ENCODE results near the gene IVD.

IVD gene

DNA sequence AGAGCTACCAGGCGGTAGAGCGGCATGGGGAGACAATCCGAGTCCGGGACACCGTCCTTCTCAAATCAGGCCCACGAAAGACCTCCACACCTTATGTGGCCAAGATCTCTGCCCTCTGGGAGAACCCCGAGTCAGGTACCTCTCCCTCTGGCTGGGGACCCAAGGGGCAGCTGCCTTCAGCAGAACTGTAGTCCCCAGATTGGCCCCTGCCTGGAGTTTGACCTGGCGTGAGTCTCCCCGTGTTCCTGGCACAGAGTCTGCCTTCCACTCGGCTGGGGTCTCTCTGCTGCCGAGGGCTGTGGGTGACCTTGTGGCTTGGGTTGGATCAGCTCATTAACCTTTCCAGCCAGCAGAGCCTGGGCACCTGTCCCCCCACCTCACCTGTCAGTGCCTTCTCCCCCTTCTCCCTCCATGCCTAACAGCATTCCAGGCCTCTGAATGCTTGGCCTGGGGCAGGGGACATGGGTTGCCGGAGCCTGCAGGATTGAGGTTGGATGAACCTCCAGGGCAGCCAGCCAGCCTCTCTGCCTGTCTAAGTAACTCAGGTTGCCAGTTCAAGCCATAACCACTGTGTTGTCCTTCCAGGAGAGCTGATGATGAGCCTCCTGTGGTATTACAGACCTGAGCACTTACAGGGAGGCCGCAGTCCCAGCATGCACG, 58.4 kb downstream of the IVD start:
- Histone ChIP-seq H3K27me3 (ENCODE audit: control insufficient read depth, insufficient read depth, low read length) (no peaks in the 10 kb centered on the region), H3K9me3 (ENCODE audit: control insufficient read depth, insufficient read depth, low read length) (no peaks in the 10 kb centered on the region), H3K27ac (ENCODE audit: low read depth, low read length) (no peak overlapping the region), H3K4me3 (ENCODE audit: low read depth, low read length) (no peak overlapping the region), H3K9ac (ENCODE audit: low read depth, low read length) (no peak overlapping the region), H3K4me1 (ENCODE audit: control insufficient read depth, insufficient read depth, low read length) (no peaks in the 10 kb centered on the region), H3K36me3 (ENCODE audit: control insufficient read depth, insufficient read depth, low read length) (peaks cover 93% of the 10 kb centered on the region)

DNA sequence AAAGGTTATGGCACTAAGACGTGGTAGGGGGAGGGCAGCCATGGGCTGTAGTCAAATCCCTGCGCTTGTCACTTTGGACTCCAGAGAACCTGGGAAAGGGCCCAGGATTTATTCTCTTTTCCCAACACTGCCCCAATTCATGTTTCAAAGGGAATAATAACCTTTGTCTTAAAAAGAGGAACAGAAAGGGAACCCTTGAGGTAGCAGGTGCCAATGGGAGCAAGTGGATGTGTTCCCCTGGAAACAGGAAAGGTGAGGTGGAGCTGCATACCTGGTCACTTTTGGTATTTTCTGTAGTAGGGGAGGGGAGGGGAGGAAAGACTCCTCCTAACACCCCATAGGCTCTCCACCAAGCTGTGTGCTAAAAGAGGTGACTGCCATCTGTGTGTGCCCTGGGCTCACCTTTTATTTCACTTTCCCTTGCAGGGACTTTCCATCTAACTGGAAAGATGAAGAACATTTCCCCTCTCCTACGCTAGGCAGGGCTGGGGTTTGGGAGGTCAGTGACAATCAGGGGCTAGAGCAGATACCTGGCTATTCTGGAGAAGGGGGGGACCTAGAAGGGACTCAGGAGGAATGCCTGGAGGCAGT, 59.1 kb downstream of the IVD start:
- Histone ChIP-seq H3K36me3 (ENCODE audit: control insufficient read depth, insufficient read depth, low read length) (peaks cover 86% of the 10 kb centered on the region), H3K27me3 (ENCODE audit: control insufficient read depth, insufficient read depth, low read length) (no peaks in the 10 kb centered on the region), H3K27ac (ENCODE audit: low read depth, low read length) (no peak overlapping the region), H3K9ac (ENCODE audit: low read depth, low read length) (no peak overlapping the region), H3K9me3 (ENCODE audit: control insufficient read depth, insufficient read depth, low read length) (no peaks in the 10 kb centered on the region), H3K4me1 (ENCODE audit: control insufficient read depth, insufficient read depth, low read length) (no peaks in the 10 kb centered on the region), H3K4me3 (ENCODE audit: low read depth, low read length) (no peak overlapping the region)

DNA sequence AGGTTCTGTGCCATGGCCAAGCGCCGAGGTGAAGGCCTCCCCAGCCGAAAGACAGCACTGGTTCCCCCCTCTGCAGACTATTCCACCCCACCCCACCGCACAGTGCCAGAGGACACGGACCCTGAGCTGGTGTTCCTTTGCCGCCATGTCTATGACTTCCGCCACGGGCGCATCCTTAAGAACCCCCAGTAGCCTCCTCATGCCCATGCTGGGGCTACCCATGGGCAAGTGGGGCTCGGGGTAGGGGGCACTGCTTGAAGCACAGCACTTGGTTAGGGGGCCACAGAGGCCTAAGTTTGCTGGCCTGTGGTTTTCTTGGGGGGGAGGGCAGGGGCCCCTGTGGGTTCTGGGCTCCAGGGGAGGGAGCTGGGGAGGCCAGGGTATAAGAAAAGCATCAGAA, 60.3 kb downstream of the IVD start:
- Histone ChIP-seq H3K27me3 (ENCODE audit: control insufficient read depth, insufficient read depth, low read length) (no peaks in the 10 kb centered on the region), H3K9ac (ENCODE audit: low read depth, low read length) (no peak overlapping the region), H3K4me3 (ENCODE audit: low read depth, low read length) (no peak overlapping the region), H3K4me1 (ENCODE audit: control insufficient read depth, insufficient read depth, low read length) (peaks cover 6% of the 10 kb centered on the region; the same call in 1 of the 2 replicates), H3K27ac (ENCODE audit: low read depth, low read length) (no peak overlapping the region), H3K36me3 (ENCODE audit: control insufficient read depth, insufficient read depth, low read length) (peaks cover 73% of the 10 kb centered on the region), H3K9me3 (ENCODE audit: control insufficient read depth, insufficient read depth, low read length) (no peaks in the 10 kb centered on the region)

DNA sequence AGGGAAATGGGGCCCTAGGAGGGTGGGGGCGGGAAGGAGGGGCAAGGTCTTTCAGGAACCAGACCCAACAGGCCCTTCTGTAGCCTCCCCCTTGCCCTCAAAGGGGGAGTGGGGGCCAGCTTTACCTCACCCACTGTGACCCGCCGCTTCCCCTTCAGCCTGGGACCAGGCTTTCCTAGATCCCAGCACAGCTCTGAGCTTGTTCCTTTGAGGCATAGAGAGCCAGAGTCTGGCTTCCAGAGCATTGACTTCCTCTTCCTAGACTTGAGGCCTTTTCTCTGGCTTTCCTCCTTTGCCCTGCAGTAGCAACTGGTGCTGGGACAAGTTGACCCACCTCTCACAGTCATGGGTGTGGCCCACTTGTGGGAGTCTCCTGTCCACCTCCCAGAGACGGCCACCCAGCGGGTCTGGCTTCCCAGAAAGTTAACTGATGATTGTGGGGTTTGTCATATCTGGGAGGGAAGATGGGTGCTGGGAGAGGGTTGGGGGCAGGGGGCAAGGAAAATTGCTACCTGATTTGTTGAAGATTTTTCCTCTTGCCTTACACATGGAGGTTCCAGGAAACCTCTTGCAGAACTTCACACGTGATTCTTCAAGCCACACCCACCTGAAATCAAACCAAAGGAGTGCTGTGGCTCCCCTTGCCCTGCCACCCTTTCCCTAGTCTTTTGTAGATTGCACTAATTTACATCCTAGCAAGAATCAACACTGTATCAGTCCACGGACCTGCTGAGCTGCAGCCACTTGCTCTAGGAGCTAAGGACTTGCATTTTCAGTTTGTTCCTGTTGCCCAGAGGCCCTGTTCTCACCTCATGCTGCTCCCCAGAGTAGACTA, 61.0 kb downstream of the IVD start:
- H3K36me3 ChIP-seq (ENCODE audit: control insufficient read depth, insufficient read depth, low read length) = peaks cover 67% of the 10 kb centered on the region
- H3K4me3 ChIP-seq (ENCODE audit: low read depth, low read length) = no peak overlapping the region
- no peaks in the 10 kb centered on the region for H3K27me3 ChIP-seq (ENCODE audit: control insufficient read depth, insufficient read depth, low read length)
- peaks cover 6% of the 10 kb centered on the region; the same call in 1 of the 2 replicates for H3K4me1 ChIP-seq (ENCODE audit: control insufficient read depth, insufficient read depth, low read length)
- H3K27ac ChIP-seq (ENCODE audit: low read depth, low read length) = no peak overlapping the region
- no peak overlapping the region for H3K9ac ChIP-seq (ENCODE audit: low read depth, low read length)
- no peaks in the 10 kb centered on the region for H3K9me3 ChIP-seq (ENCODE audit: control insufficient read depth, insufficient read depth, low read length)

DNA sequence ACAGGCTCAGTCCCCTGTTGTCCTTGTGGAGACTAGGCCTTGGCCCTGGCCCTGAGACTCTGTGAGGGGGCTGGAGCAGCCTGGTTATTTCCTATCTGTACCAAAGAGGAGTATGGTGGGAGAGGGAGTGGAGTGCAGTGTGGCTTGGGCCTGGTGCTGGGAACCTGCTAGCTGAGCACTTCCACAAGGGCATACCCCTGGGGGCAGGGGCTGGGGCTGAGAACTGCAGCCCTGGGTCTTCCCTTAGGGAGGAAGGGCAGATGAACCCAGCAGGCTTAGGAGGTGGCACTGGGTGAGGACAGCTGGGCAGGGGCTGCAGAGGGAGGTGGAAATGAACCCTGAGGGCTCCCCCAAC, 61.6 kb downstream of the IVD start:
- Histone ChIP-seq H3K4me1 (ENCODE audit: control insufficient read depth, insufficient read depth, low read length) (peaks cover 11% of the 10 kb centered on the region; the same call in 1 of the 2 replicates), H3K9ac (ENCODE audit: low read depth, low read length) (no peak overlapping the region), H3K36me3 (ENCODE audit: control insufficient read depth, insufficient read depth, low read length) (peaks cover 61% of the 10 kb centered on the region), H3K27ac (ENCODE audit: low read depth, low read length) (no peak overlapping the region), H3K27me3 (ENCODE audit: control insufficient read depth, insufficient read depth, low read length) (no peaks in the 10 kb centered on the region), H3K4me3 (ENCODE audit: low read depth, low read length) (no peak overlapping the region), H3K9me3 (ENCODE audit: control insufficient read depth, insufficient read depth, low read length) (no peaks in the 10 kb centered on the region)

DNA sequence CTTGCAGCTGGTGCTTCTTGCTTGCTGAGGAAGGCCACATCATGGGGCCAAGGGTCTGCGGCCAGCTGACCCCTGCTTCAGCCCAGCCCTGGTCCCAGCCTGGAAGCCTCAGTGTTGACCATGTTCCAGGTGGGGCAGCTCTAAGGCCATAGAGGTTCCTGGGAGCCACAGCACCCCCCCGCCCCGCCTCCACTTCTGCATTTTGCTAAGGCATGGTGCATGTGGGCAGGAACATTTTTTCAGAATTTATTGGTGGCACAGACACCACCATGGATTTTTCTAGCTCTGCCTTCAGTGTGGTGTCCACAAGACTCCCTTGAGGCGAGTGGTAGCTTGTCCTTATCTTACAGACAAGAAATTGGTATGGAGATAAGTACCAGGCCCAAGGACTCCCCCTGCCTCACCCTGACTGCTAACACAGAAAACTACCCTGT, 63.3 kb downstream of the IVD start:
- H3K36me3 ChIP-seq (ENCODE audit: control insufficient read depth, insufficient read depth, low read length) = peaks cover 45% of the 10 kb centered on the region
- no peaks in the 10 kb centered on the region for H3K27me3 ChIP-seq (ENCODE audit: control insufficient read depth, insufficient read depth, low read length)
- no peak overlapping the region for H3K27ac ChIP-seq (ENCODE audit: low read depth, low read length)
- H3K4me3 ChIP-seq (ENCODE audit: low read depth, low read length) = no peak overlapping the region
- peaks cover 11% of the 10 kb centered on the region; the same call in 1 of the 2 replicates for H3K4me1 ChIP-seq (ENCODE audit: control insufficient read depth, insufficient read depth, low read length)
- no peak overlapping the region for H3K9ac ChIP-seq (ENCODE audit: low read depth, low read length)
- no peaks in the 10 kb centered on the region for H3K9me3 ChIP-seq (ENCODE audit: control insufficient read depth, insufficient read depth, low read length)

DNA sequence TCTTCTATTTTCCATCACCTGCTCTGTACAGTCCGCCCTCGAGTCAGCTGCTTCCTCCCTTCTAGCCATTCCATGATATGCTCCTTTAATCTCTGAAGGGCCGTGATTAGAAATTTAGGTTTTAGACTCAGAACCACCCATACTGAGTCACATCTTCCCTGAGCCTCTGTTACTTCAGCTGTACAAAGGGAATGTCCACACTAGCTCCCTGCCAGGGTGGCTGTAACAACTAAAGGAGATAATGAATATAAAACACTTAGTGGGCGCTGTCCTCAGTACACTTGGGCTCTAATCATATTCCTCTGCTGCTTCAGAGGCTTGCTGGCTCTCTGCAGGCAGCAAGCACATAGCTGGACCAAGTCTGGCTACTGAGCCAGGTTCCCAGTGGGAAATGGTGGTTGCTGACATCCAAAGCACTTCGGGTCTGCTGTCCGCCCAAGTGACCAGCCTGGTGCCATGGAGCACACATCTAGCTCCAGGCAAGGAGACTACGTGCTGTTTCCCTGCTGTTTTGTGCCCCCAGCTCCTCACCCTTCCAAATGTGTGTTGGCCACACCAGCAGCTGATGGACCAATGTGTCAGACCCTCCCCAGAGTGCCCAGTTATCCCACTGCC, 64.3 kb downstream of the IVD start:
- H3K4me1 ChIP-seq (ENCODE audit: control insufficient read depth, insufficient read depth, low read length) = peaks cover 11% of the 10 kb centered on the region; the same call in 1 of the 2 replicates
- H3K9me3 ChIP-seq (ENCODE audit: control insufficient read depth, insufficient read depth, low read length) = no peaks in the 10 kb centered on the region
- H3K9ac ChIP-seq (ENCODE audit: low read depth, low read length) = no peak overlapping the region
- H3K27ac ChIP-seq (ENCODE audit: low read depth, low read length) = peak overlapping the region; percentile 83
- peak overlapping the region; percentile 60 for H3K4me3 ChIP-seq (ENCODE audit: low read depth, low read length)
- peaks cover 35% of the 10 kb centered on the region for H3K36me3 ChIP-seq (ENCODE audit: control insufficient read depth, insufficient read depth, low read length)
- no peaks in the 10 kb centered on the region for H3K27me3 ChIP-seq (ENCODE audit: control insufficient read depth, insufficient read depth, low read length)

DNA sequence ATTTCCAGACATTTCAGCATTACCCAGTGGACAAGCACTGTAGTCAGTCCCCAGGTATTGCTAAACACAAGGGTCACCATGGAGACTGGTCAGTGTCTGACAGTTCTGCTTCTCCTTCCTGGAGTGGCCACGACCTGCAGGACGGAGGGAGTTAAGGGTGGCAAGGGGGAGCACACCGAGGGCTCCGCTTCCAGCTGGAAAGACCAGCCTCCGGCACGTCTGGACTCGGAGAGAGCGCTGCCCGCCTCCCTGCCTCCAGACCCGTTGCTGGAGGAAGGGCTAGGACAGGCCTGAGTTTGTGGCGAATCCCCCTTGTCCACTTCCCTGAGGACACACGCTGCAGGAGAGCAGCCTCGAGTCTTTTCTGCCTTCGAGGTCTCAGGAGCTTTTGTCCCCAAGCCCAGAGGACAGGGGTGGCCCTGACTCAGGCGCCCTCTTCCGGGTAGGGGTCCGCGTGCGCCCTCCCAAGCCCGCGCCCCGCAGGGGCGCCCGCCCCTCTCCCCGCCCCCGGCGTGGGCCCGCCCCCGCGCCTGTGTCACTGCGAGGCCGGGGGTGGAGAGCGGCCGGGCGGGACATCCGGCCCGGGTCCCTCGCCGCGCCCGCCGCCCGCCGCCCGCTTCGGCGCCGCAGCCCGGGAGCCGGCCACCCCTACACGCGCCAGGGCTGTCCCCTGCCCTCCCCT, 65.0 kb downstream of the IVD start, which contains the start of gene CHST14:
Gene CHST14 (plus strand): TSS at position 562 of the 682 bp plus-strand sequence. CDS start 230 bp downstream, outside the sequence.
- peaks cover 11% of the 10 kb centered on the region; the same call in 1 of the 2 replicates for H3K4me1 ChIP-seq (ENCODE audit: control insufficient read depth, insufficient read depth, low read length)
- peaks cover 28% of the 10 kb centered on the region for H3K36me3 ChIP-seq (ENCODE audit: control insufficient read depth, insufficient read depth, low read length)
- H3K4me3 ChIP-seq (ENCODE audit: low read depth, low read length) = peak within 1 kb of the TSS; percentile 68

More for the DNA sequence above, 65.0 kb downstream of the IVD start, which contains the start of gene CHST14:
- Histone ChIP-seq H3K9me3 (ENCODE audit: control insufficient read depth, insufficient read depth, low read length) (no peaks in the 10 kb centered on the region), H3K27ac (ENCODE audit: low read depth, low read length) (peak within 1 kb of the TSS; percentile 83), H3K27me3 (ENCODE audit: control insufficient read depth, insufficient read depth, low read length) (no peaks in the 10 kb centered on the region), H3K9ac (ENCODE audit: low read depth, low read length) (peak within 1 kb of the TSS; percentile 71)
